Stimulated activated memory B cell treated with anti-CD40 and anti-IgM and Interleukin-4, amounts not matched to agents 10 μg/mL and 1 μg/mL and 100 μg/mL, for 72 hours (primary cell): Measurements from ENCODE around the gene PARM1.
A peak's percentile ranks its signal among the peaks of the same experiment; 100 is the strongest.

Source experiments
- ATAC-seq: fragments of 150-1000 bp; cut with Tn5 transposase; 2 replicates; pipeline ENCODE4 v1.10.0; 2021
- H3K27ac Mint-ChIP-seq: one replicate; pipeline ENCODE4 v1.8.0; 2022; ENCODE audit warnings: mild to moderate bottlenecking, mixed read lengths
- H3K27me3 Mint-ChIP-seq: one replicate; pipeline ENCODE4 v1.8.0; 2022; ENCODE audit warnings: mixed read lengths
- H3K36me3 Mint-ChIP-seq: one replicate; pipeline ENCODE4 v1.8.0; 2022; ENCODE audit warnings: mixed read lengths
- H3K4me1 Mint-ChIP-seq: one replicate; pipeline ENCODE4 v1.8.0; 2022; ENCODE audit warnings: mixed read lengths
- H3K4me3 Mint-ChIP-seq: one replicate; pipeline ENCODE4 v1.8.0; 2022; ENCODE audit warnings: mild to moderate bottlenecking, moderate library complexity, mixed read lengths
- H3K9me3 Mint-ChIP-seq: one replicate; pipeline ENCODE4 v1.8.0; 2022; ENCODE audit warnings: mixed read lengths

PARM1 gene

DNA sequence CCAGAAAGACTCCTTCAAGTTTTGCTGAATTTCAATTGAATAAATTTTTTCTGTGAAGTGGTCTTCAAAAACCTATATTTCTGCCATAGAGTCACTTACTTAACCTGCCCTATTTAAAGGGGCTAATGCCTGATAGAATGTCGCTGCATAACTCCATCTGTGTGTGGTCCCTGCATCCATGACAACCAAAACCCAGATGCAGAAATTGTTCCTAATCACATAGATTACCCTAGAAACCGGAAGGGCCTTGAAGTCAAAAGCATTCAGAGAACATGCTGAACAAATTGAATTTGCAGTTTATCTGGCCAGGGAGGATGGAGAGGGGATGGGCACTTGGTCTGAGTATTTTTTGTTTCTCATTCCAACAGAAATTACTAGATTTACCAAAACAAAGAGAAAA lies 1.5 kb upstream of the PARM1 start:
- ATAC-seq = no peak
- Mint-ChIP-seq H3K9me3 (no peaks in the 10 kb centered on the region), H3K27ac (no peak overlapping the region), H3K27me3 (peaks cover 10% of the 10 kb centered on the region), H3K4me3 (no peak overlapping the region), H3K4me1 (peaks cover 40% of the 10 kb centered on the region), H3K36me3 (no peaks in the 10 kb centered on the region)

- Mint-ChIP-seq H3K36me3 (no peaks in the 10 kb centered on the region), H3K27ac (no peak overlapping the region), H3K4me1 (peaks cover 40% of the 10 kb centered on the region), H3K4me3 (no peak overlapping the region), H3K27me3 (peaks cover 10% of the 10 kb centered on the region), H3K9me3 (no peaks in the 10 kb centered on the region)
- no peak for ATAC-seq
Observed at GRCh38 chr4:74932010-74932409, 906 bp upstream of the PARM1 start.

GRCh38 chr4:74933562-74934015 lies 673 bp downstream of the PARM1 start:
- ATAC-seq = no peak
- H3K4me1 Mint-ChIP-seq = peaks cover 40% of the 10 kb centered on the region
- H3K4me3 Mint-ChIP-seq = peak overlapping the region; percentile 98

GRCh38 chr4:74934016-74934831 lies 1.3 kb downstream of the PARM1 start:
- no peaks in the 10 kb centered on the region for H3K9me3 Mint-ChIP-seq
- peak overlapping the region; percentile 98 for H3K4me3 Mint-ChIP-seq
- H3K27ac Mint-ChIP-seq = peak overlapping the region; percentile 93
- H3K4me1 Mint-ChIP-seq = peaks cover 38% of the 10 kb centered on the region
- no peak for ATAC-seq
- H3K36me3 Mint-ChIP-seq = no peaks in the 10 kb centered on the region
- peaks cover 10% of the 10 kb centered on the region for H3K27me3 Mint-ChIP-seq

More at GRCh38 chr4:74933562-74934015, 673 bp downstream of the PARM1 start:
- H3K27me3 Mint-ChIP-seq = peaks cover 10% of the 10 kb centered on the region
- H3K36me3 Mint-ChIP-seq = no peaks in the 10 kb centered on the region
- H3K27ac Mint-ChIP-seq = peak overlapping the region; percentile 93
- H3K9me3 Mint-ChIP-seq = no peaks in the 10 kb centered on the region

- H3K27me3 Mint-ChIP-seq = peaks cover 10% of the 10 kb centered on the region
- H3K27ac Mint-ChIP-seq = peak overlapping the region; percentile 93
Observed at GRCh38 chr4:74934888-74935287, 2.0 kb downstream of the PARM1 start.

DNA sequence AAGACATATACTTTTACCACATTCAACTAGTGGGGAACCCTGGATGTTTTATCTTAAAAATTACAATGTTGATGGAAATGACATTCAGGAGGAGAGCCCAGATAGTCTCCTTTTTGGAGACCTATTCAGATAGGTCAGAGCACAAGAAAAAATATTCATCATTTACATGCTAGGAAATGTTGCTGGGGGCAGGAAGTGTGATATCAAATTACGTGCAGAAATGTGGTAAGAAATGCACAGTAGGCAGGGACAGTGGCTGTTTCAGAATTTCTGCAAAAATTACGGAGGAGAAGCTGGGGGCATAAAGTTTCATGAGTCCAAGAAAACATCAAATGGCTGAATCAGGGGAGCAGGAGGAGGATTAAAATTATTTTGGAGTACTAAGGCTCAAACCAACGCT lies 8.2 kb downstream of the PARM1 start:
- ATAC-seq = no peak
- H3K36me3 Mint-ChIP-seq = no peaks in the 10 kb centered on the region
- peaks cover 10% of the 10 kb centered on the region for H3K4me1 Mint-ChIP-seq
- H3K4me3 Mint-ChIP-seq = no peak overlapping the region
- H3K9me3 Mint-ChIP-seq = no peaks in the 10 kb centered on the region
- no peaks in the 10 kb centered on the region for H3K27me3 Mint-ChIP-seq
- H3K27ac Mint-ChIP-seq = no peak overlapping the region

More at GRCh38 chr4:74934888-74935287, 2.0 kb downstream of the PARM1 start:
- H3K4me3 Mint-ChIP-seq = peak overlapping the region; percentile 46
- peaks cover 33% of the 10 kb centered on the region for H3K4me1 Mint-ChIP-seq
- H3K9me3 Mint-ChIP-seq = no peaks in the 10 kb centered on the region
- H3K36me3 Mint-ChIP-seq = no peaks in the 10 kb centered on the region
- no peak for ATAC-seq

DNA sequence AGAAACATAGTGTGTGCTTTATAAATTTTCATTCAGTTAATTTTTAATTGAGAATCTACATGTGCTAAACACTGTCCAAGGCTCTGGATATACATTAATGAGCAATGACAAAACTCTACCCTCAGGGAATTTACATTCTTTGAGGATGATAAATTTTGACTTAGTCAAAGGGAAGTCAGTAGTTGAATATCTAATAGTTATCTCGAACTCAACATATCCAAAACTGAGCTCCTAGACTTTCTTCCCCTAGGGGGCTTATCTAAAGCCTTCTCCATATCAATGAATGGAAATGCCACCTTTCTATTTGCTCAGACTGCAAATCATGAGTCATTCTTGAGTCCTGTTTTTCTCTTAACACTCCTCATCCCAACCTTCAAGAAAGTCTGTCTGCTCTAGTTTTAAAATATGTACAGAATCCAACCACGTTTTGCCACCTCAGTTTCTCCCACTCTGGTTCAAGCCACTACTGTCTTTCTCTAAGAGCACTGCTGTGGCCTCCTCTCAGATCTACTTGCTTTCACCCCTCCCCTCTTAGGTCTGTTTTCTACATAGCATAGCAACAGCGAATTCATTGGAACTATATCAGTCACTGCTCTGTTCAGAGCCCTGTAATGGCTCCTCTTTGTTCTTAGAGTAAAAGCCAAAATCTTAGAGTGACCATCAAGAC lies 9.5 kb downstream of the PARM1 start:
- no peaks in the 10 kb centered on the region for H3K9me3 Mint-ChIP-seq
- H3K4me1 Mint-ChIP-seq = peaks cover 10% of the 10 kb centered on the region
- ATAC-seq = peak; percentile 36
- no peak overlapping the region for H3K27ac Mint-ChIP-seq
- H3K27me3 Mint-ChIP-seq = no peaks in the 10 kb centered on the region
- H3K36me3 Mint-ChIP-seq = no peaks in the 10 kb centered on the region
- no peak overlapping the region for H3K4me3 Mint-ChIP-seq

GRCh38 chr4:74942918-74943253 lies 10.0 kb downstream of the PARM1 start:
- Mint-ChIP-seq H3K36me3 (no peaks in the 10 kb centered on the region), H3K27me3 (no peaks in the 10 kb centered on the region), H3K4me3 (no peak overlapping the region), H3K4me1 (peaks cover 10% of the 10 kb centered on the region), H3K9me3 (no peaks in the 10 kb centered on the region), H3K27ac (no peak overlapping the region)
- ATAC-seq = peak; percentile 82

DNA sequence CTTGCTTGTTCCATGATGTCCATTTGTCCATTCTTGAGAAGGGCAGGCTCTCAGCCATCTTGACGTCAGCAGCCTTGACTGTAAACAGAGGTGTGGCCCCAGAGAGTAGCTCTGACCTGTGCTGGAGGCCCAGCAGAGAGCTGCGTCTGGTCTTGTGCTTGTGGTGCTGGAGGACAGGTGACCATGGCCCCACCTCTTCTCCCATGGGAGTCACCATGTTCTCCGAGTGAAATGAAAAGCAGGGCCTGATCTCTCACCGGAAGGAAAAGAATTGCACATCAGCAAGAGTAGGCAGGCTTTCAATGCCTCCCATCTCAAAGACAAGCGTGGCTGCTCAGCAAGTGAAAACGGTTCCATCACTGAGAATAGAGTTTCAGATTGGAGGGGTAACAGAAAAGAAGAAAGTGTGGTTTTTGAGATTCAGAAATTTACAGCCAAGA lies 11.5 kb downstream of the PARM1 start:
- Mint-ChIP-seq H3K4me3 (no peak overlapping the region), H3K27ac (no peak overlapping the region), H3K4me1 (peaks cover 10% of the 10 kb centered on the region), H3K36me3 (peaks cover 5% of the 10 kb centered on the region), H3K9me3 (no peaks in the 10 kb centered on the region), H3K27me3 (no peaks in the 10 kb centered on the region)
- ATAC-seq = no peak

DNA sequence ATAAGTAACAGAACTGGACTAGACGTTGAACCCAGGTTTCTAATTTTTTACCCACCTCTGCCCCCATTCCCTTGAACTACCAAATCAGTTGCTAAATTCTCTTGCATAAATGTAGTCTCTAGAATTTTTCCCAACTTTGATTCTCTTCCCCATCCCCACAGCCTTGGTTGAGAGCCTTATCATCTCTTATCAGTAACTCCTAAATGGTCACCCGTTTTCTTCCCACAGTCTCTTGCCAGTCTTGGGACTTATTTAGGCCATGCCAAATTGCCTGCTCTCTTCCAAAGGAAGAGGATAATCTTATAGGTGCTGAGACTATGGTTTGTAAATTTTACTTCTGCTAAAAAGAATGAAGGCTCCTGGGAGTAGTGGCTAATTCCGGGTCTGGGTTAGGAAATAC lies 13.3 kb downstream of the PARM1 start:
- Mint-ChIP-seq H3K27ac (no peak overlapping the region), H3K4me1 (peaks cover 10% of the 10 kb centered on the region), H3K4me3 (no peak overlapping the region), H3K9me3 (no peaks in the 10 kb centered on the region), H3K36me3 (peaks cover 5% of the 10 kb centered on the region), H3K27me3 (no peaks in the 10 kb centered on the region)
- ATAC-seq = no peak

GRCh38 chr4:74947798-74948197 lies 14.9 kb downstream of the PARM1 start:
- H3K9me3 Mint-ChIP-seq = no peaks in the 10 kb centered on the region
- H3K4me3 Mint-ChIP-seq = no peak overlapping the region
- peaks cover 13% of the 10 kb centered on the region for H3K4me1 Mint-ChIP-seq
- H3K27ac Mint-ChIP-seq = no peak overlapping the region
- ATAC-seq = no peak
- peaks cover 5% of the 10 kb centered on the region for H3K36me3 Mint-ChIP-seq
- H3K27me3 Mint-ChIP-seq = no peaks in the 10 kb centered on the region

DNA sequence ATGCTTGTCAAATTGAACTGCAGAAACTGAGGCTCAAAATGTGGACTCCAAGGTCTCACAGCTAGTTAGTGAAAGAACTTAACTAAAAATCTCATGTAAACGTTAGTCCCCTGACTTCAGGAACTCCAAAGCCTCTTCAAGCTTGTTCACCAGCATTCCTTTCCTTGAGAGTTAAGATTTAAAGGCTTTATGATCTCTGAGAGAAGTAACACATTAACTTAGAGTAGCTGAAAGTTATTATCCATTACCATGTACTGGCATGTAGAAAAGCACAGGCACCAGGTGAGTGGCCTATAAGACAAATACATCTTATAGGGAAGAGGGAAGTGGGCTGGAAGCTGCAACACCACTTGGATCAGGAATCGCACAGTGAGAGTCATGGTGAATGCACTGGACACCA lies 15.3 kb downstream of the PARM1 start:
- ATAC-seq = no peak
- Mint-ChIP-seq H3K27me3 (no peaks in the 10 kb centered on the region), H3K4me3 (no peak overlapping the region), H3K27ac (no peak overlapping the region), H3K4me1 (peaks cover 8% of the 10 kb centered on the region), H3K36me3 (peaks cover 5% of the 10 kb centered on the region), H3K9me3 (no peaks in the 10 kb centered on the region)

DNA sequence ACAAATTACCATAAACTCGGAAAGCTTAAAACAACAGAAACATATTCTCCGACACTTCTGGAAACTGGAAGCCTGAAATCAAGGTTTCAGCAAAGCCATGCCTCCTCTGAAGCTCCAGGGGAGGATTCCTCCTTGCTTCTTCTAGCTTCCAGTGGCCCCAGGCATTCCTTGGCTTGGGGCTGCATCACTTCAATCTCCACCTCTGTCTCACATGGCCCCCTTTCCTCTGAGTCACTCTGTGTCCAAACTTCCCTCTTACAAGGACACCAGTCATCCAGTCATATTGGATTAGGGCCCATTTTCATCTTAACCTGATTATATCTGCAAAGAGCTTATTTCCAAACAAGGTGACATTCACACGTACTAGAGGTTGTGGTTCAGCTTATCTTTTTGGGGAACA lies 17.3 kb downstream of the PARM1 start:
- Mint-ChIP-seq H3K27ac (no peak overlapping the region), H3K27me3 (no peaks in the 10 kb centered on the region), H3K4me1 (peaks cover 8% of the 10 kb centered on the region), H3K9me3 (no peaks in the 10 kb centered on the region), H3K4me3 (no peak overlapping the region), H3K36me3 (peaks cover 11% of the 10 kb centered on the region)
- no peak for ATAC-seq

DNA sequence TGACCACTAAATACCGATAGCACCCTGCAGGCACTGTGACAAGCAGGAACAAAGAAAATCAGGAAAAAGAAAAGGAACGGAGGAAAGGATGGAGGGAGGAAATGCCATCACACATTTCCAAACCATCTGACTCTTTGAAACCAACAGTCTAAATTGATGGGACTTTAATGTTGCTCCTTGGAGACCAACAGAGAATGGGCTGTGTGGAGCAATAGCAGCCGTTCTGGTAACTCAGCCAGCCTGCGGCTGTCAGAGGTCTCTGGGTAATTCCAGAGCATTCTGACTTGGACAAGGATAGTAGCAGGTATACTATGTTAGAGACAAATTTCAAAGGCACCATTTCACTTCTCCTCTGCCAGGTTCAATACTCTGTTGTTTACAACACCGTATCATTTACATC lies 18.0 kb downstream of the PARM1 start:
- H3K36me3 Mint-ChIP-seq = peaks cover 11% of the 10 kb centered on the region
- peaks cover 8% of the 10 kb centered on the region for H3K4me1 Mint-ChIP-seq
- no peaks in the 10 kb centered on the region for H3K9me3 Mint-ChIP-seq
- H3K27me3 Mint-ChIP-seq = no peaks in the 10 kb centered on the region
- H3K4me3 Mint-ChIP-seq = no peak overlapping the region
- ATAC-seq = no peak
- H3K27ac Mint-ChIP-seq = no peak overlapping the region

DNA sequence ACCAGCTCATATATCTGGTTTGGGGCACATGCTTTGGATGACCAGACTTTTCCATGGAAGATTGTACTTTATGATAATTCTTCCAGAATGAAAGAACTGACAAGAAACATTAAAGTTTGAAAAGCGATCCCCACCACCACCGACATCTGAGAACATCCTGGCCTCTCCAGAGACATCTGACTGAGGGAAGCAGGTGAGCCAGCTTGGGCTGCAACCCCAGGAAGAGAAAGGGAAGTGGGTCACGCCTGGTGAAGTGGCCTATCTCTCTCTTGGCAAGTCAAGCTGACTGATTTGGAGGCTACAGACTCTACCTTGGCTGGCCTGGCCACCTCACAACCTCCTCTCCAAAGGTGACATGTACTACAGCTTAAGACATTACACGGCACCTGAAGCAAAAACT lies 20.7 kb downstream of the PARM1 start:
- H3K27me3 Mint-ChIP-seq = no peaks in the 10 kb centered on the region
- no peak overlapping the region for H3K4me3 Mint-ChIP-seq
- no peaks in the 10 kb centered on the region for H3K9me3 Mint-ChIP-seq
- H3K27ac Mint-ChIP-seq = peak overlapping the region; percentile 44
- no peak for ATAC-seq
- H3K4me1 Mint-ChIP-seq = peaks cover 8% of the 10 kb centered on the region
- H3K36me3 Mint-ChIP-seq = peaks cover 6% of the 10 kb centered on the region

DNA sequence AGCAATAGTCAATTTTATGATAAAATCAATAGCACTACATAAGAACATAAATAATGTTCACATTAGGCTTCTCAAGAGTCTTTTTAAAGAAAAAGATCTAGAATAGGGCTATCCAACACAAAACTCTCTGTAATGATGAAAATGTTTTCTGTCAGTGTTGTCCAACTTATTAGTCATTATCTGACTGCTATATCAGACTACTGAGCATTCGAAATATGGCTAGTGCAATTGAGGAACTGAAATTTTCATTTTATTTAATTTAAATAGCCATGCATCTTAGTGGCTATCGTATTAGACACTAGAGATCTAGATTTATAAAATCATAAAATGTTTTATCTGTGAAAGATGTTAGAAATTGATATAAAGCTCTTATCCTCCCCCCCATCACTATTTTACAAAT lies 26.0 kb downstream of the PARM1 start:
- H3K27me3 Mint-ChIP-seq = no peaks in the 10 kb centered on the region
- no peak overlapping the region for H3K27ac Mint-ChIP-seq
- no peak for ATAC-seq
- peaks cover 27% of the 10 kb centered on the region for H3K36me3 Mint-ChIP-seq
- peaks cover 7% of the 10 kb centered on the region for H3K4me1 Mint-ChIP-seq
- H3K9me3 Mint-ChIP-seq = peaks cover 8% of the 10 kb centered on the region
- H3K4me3 Mint-ChIP-seq = no peak overlapping the region
